GM18858 (cell line): ENCODE data around the gene ARHGEF2.

Experiments
- ATAC-seq: cut with Tn5 transposase; IDR thresholded peaks from one replicate; pipeline ENCODE4 v1.9.1; 2021; ENCODE audit not compliant: unreplicated experiment

The ARHGEF2 gene

GRCh38 chr1:155978325-155978972 is at the start of gene ARHGEF2:
Gene ARHGEF2 (minus strand): TSS chr1:155978547. CDS start chr1:155978427, 120 bp downstream.
- no peak for ATAC-seq

DNA sequence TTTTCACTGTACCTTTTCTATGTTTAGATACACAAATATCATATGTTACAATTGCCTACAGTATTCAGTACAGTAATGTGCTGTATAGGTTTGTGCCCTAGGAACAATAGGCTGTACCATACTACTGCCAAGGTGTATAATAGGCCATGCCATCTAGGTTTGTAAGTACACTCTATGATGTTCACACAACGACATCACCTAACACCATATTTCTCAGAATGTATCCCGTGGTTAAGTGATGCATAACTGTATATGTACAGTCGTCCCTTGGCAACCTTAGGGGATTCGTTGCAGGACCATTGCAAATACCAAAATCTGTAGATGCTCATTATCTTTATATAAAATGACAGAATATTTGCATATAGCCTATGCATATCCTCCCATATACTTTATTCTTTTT is 48.2 kb upstream of the ARHGEF2 start:
- no peak for ATAC-seq

GRCh38 chr1:156025876-156026275 is 47.5 kb upstream of the ARHGEF2 start:
- no peak for ATAC-seq

- no peak for ATAC-seq
Measured at GRCh38 chr1:156024801-156025200, 46.5 kb upstream of the ARHGEF2 start.

DNA sequence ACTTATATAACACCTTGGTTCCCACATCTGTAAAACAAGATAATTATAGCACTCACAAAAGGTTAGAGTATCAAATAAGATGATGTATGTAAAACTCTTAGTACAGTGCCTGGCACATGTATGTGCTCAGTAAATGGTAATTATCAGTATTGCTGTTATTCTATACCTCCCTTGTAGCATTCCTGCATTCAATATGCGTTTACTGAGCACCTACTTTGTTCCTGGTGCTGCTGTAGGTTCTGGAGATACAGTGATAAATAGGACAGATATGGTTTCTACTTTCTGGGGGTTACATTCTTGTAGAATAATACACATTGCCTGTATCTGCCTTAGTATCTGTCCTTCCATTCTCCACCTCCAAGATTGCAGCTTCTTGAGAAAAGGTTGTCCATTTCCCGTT is 43.6 kb upstream of the ARHGEF2 start:
- ATAC-seq: no peak

DNA sequence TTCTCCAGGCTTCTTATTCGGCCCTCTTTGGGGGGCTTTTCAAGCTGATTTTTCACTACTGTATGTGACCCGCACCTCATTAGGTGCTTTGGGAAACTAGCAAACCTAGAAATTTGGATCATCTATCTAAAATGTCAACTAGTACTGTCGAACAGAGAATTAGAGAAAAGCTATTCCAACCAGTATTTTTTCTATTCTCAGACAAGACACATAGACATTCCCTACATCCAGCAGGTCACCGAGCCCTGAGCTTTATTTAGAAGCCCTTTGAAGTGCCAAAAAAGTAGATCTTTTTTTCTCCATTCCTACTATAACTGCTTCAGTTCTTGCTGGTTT is 42.7 kb upstream of the ARHGEF2 start:
- no peak for ATAC-seq

- peak; percentile 88 for ATAC-seq
Measured at GRCh38 chr1:156020293-156021092, 42.1 kb upstream of the ARHGEF2 start, which contains the start of gene SSR2. Gene SSR2 (minus strand): TSS chr1:156020951. CDS start chr1:156020167, 784 bp downstream.

DNA sequence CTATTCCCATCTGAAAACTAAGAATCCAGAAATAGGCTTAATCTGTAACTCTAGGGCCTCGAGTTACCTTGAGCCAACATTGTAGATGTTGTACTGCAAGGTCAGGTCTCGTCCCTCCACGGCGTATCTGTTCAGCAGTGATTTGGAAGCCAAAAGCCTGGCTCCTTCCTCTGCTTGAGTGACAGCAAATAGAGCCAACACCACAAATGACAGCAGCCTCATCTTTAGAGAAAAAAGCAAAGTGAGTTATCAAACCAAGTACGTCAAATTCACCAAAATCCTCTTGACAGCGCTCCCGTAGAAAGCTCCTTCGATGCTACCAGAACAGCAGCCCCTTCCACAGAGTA is 41.6 kb upstream of the ARHGEF2 start:
- no peak for ATAC-seq

GRCh38 chr1:156014829-156015228 is 36.5 kb upstream of the ARHGEF2 start:
- ATAC-seq: no peak

DNA sequence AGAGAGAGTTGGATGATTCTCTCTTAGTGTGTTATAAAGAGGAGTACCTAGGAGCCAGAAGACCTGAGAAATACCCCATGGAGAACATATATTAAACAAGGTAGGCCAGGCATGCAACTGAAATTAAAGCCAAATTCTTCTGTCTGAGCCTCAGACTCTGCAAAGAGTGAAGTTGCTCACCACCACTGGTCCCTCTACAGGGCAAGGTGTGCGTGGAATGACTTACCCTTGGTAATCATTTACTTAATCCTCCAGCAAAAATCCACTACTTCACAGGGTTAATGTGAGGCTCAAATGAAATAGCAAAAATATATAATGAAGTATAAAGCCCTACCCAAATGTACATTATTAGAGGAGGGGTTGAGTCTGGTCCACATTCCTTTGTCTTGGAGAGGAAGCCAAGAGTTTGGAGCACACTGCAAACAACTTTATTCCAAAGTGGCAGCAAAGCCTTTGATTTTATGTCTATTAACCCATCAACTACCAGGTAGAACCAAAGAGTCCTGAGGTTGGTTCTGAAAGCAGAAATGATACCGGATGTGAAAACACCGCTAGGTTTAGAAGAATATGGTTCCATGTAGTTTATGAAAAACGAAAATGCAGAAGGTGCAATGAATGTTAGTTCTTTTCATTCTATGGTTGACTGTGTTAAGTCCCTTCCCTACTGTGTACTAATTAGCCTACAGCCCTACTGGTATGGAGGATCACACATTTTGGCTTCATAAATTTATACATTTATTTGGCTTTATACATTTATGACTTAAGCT is 33.9 kb upstream of the ARHGEF2 start:
- peak; percentile 82 for ATAC-seq

GRCh38 chr1:156009404-156009803 is 31.1 kb upstream of the ARHGEF2 start:
- ATAC-seq: no peak

- ATAC-seq: no peak
Measured at GRCh38 chr1:156006666-156007376, 28.5 kb upstream of the ARHGEF2 start.

- ATAC-seq: no peak
Measured at GRCh38 chr1:156004843-156005584, 26.7 kb upstream of the ARHGEF2 start.

DNA sequence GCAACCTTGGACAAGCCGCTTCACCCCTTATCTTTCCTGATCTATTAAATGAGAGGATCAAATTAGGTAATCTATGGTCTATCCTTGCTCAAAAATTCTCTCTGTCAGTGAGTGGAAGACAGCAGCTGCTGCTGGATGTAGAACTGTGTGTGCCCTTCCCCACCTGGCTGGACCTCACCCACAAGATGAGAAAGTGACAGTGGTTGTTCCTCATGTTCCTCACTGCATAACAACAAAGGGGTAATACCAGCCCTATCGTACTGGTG is 25.5 kb upstream of the ARHGEF2 start:
- ATAC-seq: no peak

GRCh38 chr1:156002188-156002911 is 24.0 kb upstream of the ARHGEF2 start:
- ATAC-seq: no peak

DNA sequence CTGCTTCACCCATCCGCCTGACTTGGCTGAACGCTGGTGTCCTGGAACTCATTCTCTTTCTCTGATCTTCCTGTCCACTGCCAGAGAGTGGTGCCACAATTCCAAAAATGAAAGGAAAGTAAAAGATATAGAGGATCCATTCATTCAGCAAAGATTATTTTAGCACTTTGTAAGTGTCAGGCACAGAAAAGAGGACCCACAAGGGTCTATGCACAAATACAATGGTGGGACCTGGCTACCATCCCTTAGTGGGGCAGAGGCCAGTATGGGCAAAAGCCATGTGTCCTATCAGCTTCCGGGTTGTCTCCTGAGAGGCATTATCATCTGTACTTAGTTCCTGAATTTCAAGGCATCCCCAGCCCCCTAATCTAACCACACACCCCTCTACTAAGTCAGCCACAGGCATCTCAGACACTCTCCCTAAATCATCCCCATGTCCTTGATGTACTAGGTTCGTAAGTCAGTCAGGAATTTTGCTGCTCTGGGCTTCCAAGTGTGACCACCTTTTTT is 23.4 kb upstream of the ARHGEF2 start:
- ATAC-seq: no peak

DNA sequence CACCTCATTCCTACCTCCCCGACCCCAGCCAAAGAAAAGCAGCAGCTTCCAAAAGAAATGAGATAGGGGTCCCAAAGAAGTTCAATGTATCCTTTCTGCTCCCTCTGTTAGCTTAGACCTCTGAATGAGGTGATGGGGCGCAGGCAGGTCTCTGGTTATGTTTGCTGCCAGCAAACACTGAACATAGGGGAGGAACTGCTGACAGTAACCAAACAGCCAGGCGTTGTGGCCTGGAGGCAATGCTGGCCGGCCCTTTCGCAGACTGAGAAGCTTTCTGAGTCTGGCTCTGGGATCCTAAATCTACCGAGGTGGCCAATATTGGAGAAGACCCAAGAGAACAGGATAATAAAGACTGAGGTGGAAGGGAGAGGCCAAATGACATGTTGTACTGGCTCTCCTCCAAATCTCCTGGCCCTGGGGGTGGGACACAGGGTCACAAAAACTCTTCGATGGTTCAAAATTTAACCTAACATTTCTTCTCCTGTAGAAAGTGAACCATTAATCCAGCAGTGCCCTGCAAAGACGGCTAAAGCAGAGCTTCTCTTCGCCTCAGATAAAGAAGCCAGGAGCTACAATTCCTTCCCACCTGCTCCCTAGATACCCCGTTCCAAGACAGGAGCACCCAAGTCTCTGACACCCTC is 22.8 kb upstream of the ARHGEF2 start:
- ATAC-seq: no peak

- ATAC-seq: no peak
Measured at GRCh38 chr1:155999964-156000363, 21.6 kb upstream of the ARHGEF2 start.

DNA sequence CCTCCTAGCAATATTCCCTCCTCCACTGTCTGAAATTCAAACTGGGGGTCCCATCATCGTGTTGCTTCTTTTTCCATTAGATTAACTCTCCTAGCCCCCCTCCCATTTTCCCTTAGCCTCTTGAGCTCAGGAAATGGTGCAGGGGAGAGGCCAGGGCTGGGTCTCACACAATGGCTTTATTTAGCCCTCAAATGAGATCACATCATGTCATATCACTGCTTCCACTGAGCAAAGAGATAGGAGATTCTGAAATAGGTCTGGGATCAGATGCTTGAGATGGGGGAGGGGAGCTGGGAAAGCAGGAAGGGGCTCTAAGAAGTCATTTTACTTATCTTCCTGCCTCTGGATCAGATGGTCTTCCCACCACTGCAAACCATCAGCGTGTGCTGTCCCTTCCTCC is 17.8 kb upstream of the ARHGEF2 start:
- ATAC-seq: no peak

DNA sequence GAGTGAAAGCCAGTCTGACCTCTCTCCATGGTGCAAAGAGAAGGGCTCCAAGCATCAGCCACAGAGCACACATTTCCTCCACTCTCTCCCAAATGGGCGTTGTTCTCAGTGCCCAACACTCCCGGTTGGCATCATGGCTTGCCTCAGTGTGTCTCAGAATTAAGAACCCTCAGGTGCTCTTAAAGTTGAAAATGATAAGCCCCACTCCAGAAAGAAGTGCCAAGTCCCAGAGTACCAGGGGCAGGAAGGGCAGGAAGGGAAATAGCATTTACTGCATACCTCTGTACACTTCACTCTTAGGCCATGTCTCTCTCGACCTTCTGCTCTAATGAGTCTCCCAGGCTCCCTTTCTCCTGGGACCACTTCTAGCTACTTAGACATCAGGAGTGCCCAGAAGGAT is 15.2 kb upstream of the ARHGEF2 start:
- ATAC-seq: no peak
